EH (cell line): ENCODE data around the gene MPPED1.

Experiments
- DNase-seq: peaks from one replicate; pipeline ENCODE4 v3.0.0-alpha.2; 2015; ENCODE audit warnings: low read depth

Gene MPPED1

GRCh38 chr22:43393132-43393843, 18.5 kb upstream of the MPPED1 start:
- DNase-seq = no peak

- DNase-seq = no peak
Measured at GRCh38 chr22:43393844-43394474, 17.9 kb upstream of the MPPED1 start.

- DNase-seq = no peak
Measured at GRCh38 chr22:43395086-43395695, 16.6 kb upstream of the MPPED1 start.

DNA sequence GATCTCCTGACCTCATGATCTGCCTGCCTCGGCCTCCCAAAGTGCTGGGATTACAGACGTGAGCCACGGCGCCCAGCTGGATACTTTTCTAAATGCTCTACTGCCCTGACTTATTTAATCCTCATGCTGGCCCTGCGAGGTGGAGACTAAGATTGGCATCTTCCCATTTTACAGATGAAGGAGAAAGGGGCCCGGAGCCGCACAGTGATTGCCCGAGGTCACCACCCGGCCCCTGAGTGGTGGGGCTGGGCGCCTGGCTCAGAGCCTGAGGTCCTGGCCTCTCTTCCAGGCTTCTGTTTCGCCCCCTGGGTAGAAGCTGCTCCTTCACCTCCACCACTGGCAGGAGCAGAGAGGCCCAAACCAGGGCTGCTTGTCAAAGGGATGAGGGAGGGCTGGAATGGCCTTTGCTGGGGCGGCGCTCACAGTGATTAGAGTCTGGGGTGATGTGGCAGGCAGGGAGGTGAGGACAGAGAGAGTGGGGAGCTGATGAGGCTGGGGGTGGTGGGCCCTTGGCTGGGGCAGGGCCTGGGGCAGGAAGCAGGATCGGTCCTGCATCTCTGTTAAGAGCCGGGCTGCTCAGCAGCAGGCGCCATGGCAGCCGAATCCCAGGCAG, 15.4 kb upstream of the MPPED1 start:
- DNase-seq = no peak

DNA sequence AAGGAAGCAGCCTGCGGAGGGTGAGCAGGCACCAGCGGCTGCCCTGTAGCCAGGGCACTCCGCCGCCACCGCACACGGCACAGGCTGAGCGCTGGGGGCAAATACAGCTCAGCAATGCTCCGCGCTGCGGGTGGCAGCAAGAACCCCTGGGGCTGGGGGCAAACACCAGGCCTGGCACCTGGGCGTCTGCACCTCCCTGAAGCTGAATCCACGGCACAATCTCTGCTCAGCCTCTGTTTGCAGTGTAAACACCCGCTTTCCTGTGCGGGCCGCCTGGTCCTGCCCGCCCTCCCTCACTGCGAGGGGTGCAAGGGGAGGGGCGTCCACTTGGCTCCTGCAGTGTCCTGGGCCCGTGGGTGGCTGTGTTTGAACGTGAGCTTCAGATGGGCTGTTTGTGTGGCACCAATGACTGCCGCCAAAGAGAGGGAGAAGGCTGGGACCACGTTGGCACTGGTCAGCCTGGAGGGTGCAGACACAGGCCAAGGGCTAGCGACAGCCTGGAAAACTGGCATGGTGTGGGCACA, 14.8 kb upstream of the MPPED1 start:
- DNase-seq = no peak

DNA sequence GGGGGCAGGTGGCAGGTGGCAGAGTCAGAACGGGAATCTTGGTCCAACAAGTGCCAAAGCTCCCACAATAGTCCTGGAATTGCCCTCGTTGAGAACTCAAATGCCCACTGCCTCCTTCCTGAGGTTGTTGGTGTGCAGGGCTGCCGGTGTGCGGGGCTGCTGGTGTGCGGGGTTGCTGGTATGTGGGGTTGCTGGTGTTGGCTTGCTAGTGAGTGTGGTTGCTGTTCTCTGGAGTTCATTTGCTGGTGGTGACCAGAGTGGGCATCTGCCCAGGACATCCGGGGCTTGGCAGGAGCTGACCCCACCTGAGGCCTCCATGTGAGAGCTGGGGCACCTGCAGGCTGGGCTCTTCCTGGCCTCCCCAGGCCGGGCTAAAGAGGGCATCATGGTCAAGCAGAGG, 14.0 kb upstream of the MPPED1 start:
- no peak for DNase-seq

GRCh38 chr22:43398246-43398645, 13.6 kb upstream of the MPPED1 start:
- no peak for DNase-seq

DNA sequence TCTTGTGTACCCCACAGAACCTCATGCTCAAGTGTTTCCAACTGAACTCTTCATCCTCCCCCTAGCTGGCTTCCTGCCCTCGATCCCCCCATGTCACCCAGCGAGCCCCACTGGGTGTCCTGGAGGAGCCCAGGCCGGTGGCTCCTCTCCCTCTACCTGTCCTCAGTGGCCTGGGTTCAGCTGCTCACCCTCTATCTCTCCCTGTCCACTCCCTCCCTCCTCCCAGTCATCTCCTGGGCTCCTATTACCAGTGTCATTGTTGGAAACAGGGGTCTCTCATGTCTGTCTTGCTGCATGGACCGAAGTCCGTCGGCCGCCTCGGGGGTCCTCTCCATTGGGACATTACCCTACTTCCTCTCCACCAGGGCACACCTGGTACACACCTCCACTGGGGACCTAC, 12.9 kb upstream of the MPPED1 start:
- DNase-seq = no peak

DNA sequence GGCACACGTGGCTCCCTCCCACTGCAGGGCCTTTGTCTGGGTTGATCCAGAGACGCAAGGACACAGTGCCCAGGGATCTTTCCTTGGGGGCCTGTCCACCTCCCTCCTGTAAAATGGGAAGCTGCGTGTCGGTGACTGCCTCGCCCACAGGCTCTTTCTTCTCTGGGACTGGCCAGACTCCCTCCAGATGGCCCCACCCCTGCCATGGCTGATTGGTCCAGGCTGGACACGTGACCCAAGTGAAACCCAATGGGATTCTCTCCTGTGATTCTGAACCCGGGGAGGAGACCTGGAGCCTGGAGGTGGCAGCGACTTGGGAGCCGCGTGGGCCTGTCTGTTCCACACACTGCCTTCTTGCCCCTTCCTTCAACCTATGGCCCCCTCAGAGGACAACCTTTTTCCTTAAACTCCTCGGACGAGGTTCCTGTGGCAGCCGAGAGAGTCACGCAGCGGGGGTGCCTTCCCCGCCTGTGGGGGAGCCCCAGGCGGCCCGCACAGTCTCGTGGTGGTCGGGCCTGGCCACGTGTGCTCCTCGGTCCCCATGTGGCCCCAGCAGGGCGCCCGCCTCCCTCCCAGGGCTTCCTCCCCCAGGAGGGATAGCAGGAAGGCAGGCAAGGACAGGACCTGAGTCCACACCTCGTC, 12.4 kb upstream of the MPPED1 start:
- no peak for DNase-seq

- DNase-seq = no peak
Measured at GRCh38 chr22:43399980-43400358, 11.8 kb upstream of the MPPED1 start.

DNA sequence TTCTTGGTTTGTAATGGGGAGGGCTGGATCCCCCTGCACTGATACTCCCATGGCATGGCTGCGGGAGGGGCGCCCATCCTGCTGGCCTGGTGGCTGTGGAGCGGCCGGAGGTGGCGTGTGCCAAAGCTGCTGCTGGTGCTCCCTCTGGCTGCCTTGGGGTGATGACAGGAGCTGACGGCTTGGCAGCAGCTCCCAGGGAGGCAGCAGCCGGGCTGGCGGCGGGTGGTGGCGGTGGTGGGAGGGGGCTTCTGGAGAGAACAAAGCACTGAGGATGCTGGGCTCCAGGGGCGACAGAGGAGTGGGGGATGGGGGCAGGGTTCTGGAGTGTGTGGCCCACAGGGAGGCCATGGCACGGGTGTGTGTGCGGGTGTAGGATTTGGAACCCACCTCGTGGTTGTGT, 11.4 kb upstream of the MPPED1 start:
- no peak for DNase-seq

DNA sequence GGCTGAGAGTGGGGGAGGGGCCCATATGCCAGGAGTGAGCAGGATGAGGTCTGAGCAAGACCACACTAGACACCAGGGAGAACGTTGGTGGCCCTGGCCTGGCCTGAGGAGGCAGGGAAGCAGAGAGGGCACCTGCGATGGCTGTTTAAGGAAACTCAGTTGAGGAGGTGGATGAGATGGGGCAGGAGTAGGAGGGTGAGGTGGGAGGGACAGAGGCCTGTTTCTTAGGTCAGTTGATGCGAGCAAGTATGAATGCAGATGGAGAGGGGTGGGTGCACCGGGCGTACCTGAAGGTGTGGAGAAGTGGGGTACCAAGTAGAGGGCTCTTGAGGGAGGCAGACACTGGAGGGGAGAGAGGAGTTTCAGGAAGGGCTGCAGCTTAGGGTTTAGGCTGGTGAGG, 10.6 kb upstream of the MPPED1 start:
- DNase-seq = no peak

DNA sequence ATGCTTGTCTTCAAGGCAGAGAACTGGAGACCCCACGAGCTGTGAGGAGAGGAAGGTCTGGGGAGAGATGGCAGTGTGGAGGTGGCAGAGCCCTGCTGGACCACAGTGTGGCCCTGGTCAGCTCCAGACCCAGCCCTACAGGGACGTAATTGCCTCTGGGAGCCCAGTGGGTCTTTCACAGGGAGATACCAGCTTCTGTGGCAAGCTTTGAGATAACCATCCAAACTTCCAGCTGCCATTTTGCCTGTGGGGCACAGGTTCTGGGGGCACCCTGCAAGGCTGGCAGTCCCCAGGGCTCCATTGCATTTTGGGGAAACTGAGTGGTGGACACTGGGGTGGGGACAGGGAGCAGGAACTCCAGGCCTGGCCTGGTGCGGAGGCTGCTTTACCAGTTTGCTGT, 10.2 kb upstream of the MPPED1 start:
- DNase-seq = no peak

DNA sequence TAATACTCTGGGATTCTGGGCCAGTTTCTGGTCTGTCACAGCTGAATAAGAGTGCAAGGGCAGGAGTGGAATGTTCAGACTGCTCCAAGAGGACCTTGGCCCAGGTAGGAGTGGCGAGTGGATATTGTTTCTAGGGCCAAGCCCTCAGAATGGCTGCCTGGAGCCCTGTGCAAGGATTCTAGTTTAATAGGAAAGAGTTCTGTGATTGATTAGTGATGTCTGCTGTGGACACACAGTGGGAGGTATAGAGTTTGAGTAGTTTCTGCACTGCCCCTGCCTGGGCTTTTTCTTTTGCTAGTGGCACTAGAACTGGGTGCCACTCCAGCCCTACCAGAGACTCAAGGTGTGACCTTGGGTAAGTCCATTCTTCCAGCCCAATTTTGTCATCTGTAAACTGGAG, 9.7 kb upstream of the MPPED1 start:
- DNase-seq = no peak

GRCh38 chr22:43404673-43405385, 7.0 kb upstream of the MPPED1 start:
- no peak for DNase-seq

DNA sequence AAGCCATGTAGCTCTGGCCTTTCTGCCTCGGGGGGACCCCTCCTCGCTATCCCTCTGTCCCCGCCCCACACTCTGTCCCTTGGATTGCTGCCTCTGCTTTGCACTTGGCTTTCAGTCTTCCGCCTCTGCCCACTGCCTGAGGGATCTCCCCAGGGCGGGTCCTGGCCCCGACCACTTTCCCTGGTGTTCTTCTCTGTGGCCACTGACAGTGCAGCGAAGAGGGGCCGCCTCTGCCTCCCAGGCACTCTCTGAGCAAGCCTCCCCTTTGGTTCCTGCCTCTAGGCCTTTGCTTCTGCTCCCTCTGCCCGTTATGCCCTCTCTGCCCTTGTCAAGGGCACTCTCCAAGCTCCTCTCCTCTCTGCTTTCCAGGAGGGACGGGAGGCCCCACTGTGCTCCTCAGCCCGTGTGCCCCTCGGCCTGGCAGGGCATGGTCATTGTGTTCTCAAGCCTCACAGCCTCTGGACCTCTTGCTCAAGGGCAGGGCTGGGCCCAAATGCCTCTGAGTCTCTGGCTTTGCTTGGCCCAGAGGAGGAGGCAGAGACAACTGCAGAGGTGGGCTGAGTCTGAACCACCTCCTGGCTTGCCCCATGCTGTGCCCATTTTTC, 5.5 kb upstream of the MPPED1 start:
- DNase-seq = no peak

GRCh38 chr22:43407591-43407990, 4.2 kb upstream of the MPPED1 start:
- no peak for DNase-seq

DNA sequence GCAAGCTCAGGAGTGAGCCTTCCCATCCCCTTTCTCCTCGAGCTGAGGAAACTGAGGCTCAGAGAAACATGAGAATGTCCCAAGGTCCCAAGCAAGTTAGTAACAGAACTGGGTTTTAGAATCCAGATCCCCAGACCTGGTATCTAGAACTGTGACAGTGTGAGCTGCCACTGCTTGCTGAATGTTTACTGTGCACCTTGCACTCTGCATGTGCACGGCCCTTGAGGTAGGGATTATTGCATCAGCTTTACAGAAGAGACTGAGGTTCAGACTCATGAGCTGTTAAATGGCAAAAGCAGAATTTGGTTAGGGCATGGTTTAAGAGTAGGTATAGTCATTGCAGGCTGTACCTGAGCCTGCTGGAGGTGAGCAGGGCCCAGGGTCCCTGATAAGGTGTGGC, 3.8 kb upstream of the MPPED1 start:
- DNase-seq = no peak

- DNase-seq = no peak
Measured at GRCh38 chr22:43409046-43409445, 2.8 kb upstream of the MPPED1 start.

- DNase-seq = no peak
Measured at GRCh38 chr22:43409800-43410199, 2.0 kb upstream of the MPPED1 start.
